ENCODE results near the gene DNAJC4. TPM values are rescaled to one million over a fixed set of nuclear protein-coding genes. Genes with fewer than 3 reads are reported as not detected.

Gene DNAJC4
- total RNA-seq, 1 experiment from 2014 or later = 24.2 TPM

DNA sequence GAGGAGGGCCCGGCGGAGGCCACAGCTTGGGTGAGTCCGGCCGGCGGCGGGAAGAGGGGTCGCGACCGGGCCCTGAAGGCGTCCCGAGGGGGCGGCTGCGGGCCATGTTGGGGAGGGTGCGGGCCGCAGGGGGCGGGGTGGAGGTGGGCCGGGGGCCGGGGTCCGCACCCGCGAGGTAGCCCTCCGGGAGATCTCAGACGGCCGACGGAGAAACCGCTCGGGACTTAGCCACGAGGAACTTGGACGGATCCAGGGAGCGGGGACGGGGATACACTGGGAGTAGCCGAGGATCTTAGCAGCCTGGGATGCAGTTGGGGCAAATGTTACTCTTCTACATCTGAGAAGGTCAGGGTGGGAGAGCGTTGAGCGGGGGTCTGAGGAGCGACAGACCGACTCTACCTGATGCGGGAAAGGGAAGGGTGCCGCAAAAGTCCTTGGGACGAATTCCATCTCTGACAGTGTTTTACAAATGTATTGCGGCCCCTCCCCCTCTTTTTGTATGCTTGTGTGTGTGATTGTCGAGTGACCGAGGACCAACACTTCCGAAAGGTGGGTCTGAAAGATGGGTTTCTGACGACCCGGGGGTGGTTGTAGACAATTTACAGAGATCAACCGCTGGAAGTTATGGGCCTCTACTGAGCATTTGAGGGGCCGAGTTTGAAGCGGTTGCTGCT, 43.7 kb upstream of the DNAJC4 start:
- Mint-ChIP-seq H3K9me3 (no peaks in the 10 kb centered on the region), H3K27ac (no peak overlapping the region; a peak in 3 of 7 replicates), H3K36me3 (ENCODE audit: insufficient read depth in 1 of 3, low read depth in 3 of 3) (peaks cover 17 to 28% (median 27%) of the 10 kb centered on the region in 3 experiments), H3K4me1 (peaks cover 9 to 26% of the 10 kb centered on the region in 2 experiments), H3K4me3 (no peak overlapping the region), H3K27me3 (ENCODE audit: low read depth) (no peaks in the 10 kb centered on the region; the same call in 1 of the 2 replicates)
- Histone ChIP-seq H2BK12ac (ENCODE audit: insufficient read length, low read depth, low read length) (no peak overlapping the region), H2BK15ac (ENCODE audit: low read depth, low read length) (no peak overlapping the region), H3K18ac (ENCODE audit: insufficient read length, low read depth, low read length) (no peak overlapping the region), H4K8ac (replicated peaks; ENCODE audit: insufficient read length, low read depth, low read length) (no peak overlapping the region), H3K4me1 (ENCODE audit: insufficient read depth, low read length) (peaks cover 3% of the 10 kb centered on the region; the same call in 1 of the 2 replicates), H3K23me2 (ENCODE audit: insufficient read length, low read depth, low read length, poor library complexity, severe bottlenecking) (peaks cover 8% of the 10 kb centered on the region), H3K23ac (ENCODE audit: insufficient read length, low read depth, low read length) (no peak overlapping the region), H3K27ac (ENCODE audit: insufficient read length, low read depth, low read length) (no peak overlapping the region), H3T11ph (ENCODE audit: low read length) (no peak overlapping the region), H3K4ac (ENCODE audit: low read depth, low read length) (no peak overlapping the region), H2BK120ac (ENCODE audit: low read depth, low read length, poor library complexity, severe bottlenecking) (no peak overlapping the region), H3K9ac (ENCODE audit: extremely low read depth, insufficient read length, low read length) (no peak overlapping the region), H3K79me2 (ENCODE audit: insufficient read depth, low read length) (peaks cover 20% of the 10 kb centered on the region; the same call in 1 of the 2 replicates), H2BK5ac (ENCODE audit: insufficient read length, low read length) (no peak overlapping the region), H4K20me1 (ENCODE audit: control insufficient read depth, insufficient read depth, insufficient read length) (peaks cover 1% of the 10 kb centered on the region), H3K79me1 (ENCODE audit: insufficient read depth, low read depth, low read length, poor library complexity, severe bottlenecking) (peaks cover 5% of the 10 kb centered on the region), H3K14ac (ENCODE audit: insufficient read depth, low read length) (no peak overlapping the region), H4K91ac (ENCODE audit: insufficient read length, low read depth, low read length) (no peak overlapping the region), H3K27me3 (ENCODE audit: insufficient read depth, low read length) (no peaks in the 10 kb centered on the region), H4K5ac (ENCODE audit: insufficient read length, low read depth, low read length) (no peak overlapping the region), H3K56ac (ENCODE audit: insufficient read length, low read depth, low read length) (no peak overlapping the region), H2AFZ (ENCODE audit: low read length) (no peak overlapping the region), H3K4me2 (ENCODE audit: insufficient read depth, insufficient read length, low read length) (no peak overlapping the region), H2BK20ac (ENCODE audit: low read depth, low read length, poor library complexity, severe bottlenecking) (no peak overlapping the region), H3K9me3 (ENCODE audit: control insufficient read depth, low read depth, low read length) (no peaks in the 10 kb centered on the region), H2AK5ac (ENCODE audit: insufficient read length, low read length) (no peak overlapping the region)
- WGBS (ENCODE audit: extremely low coverage, insufficient read length, low lambda C conversion rate) = no CpG with 5 or more reads among the region's 48 CpGs
- no peak for DNase-seq
- TF ChIP-seq, protein P1, sequence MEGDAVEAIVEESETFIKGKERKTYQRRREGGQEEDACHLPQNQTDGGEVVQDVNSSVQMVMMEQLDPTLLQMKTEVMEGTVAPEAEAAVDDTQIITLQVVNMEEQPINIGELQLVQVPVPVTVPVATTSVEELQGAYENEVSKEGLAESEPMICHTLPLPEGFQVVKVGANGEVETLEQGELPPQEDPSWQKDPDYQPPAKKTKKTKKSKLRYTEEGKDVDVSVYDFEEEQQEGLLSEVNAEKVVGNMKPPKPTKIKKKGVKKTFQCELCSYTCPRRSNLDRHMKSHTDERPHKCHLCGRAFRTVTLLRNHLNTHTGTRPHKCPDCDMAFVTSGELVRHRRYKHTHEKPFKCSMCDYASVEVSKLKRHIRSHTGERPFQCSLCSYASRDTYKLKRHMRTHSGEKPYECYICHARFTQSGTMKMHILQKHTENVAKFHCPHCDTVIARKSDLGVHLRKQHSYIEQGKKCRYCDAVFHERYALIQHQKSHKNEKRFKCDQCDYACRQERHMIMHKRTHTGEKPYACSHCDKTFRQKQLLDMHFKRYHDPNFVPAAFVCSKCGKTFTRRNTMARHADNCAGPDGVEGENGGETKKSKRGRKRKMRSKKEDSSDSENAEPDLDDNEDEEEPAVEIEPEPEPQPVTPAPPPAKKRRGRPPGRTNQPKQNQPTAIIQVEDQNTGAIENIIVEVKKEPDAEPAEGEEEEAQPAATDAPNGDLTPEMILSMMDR (conservative IDR thresholded peaks at IDR 0.05) = no peak

Measured in H9 (cell line).